Progenitor cell of endocrine pancreas (in vitro differentiated cells): ENCODE data around the gene NFKBIA. TPM values are rescaled to one million over a fixed set of nuclear protein-coding genes. Genes with fewer than 3 reads are reported as not detected.

Experiments used
- DNase-seq: peaks from one replicate; pipeline ENCODE4 v3.0.0; 2021; ENCODE audit warnings: low spot score; ENCODE audit not compliant: unreplicated experiment
- H3K27ac Mint-ChIP-seq: 2 replicates; pipeline ENCODE4 v1.8.0; 2021; ENCODE audit warnings: mild to moderate bottlenecking, moderate library complexity, mixed read lengths
- H3K27me3 Mint-ChIP-seq: 2 replicates; pipeline ENCODE4 v1.8.0; 2021; ENCODE audit warnings: mixed read lengths
- H3K36me3 Mint-ChIP-seq: 2 replicates; pipeline ENCODE4 v1.8.0; 2022; ENCODE audit warnings: mixed read lengths; ENCODE audit not compliant: insufficient read depth
- H3K4me1 Mint-ChIP-seq: 2 replicates; pipeline ENCODE4 v1.8.0; 2021; ENCODE audit warnings: low read depth, mixed read lengths
- H3K4me3 Mint-ChIP-seq: 2 replicates; pipeline ENCODE4 v1.8.0; 2021; ENCODE audit warnings: low read depth, mild to moderate bottlenecking, moderate library complexity, mixed read lengths
- H3K9me3 Mint-ChIP-seq: 2 replicates; pipeline ENCODE4 v1.8.0; 2021; ENCODE audit warnings: low read depth, mixed read lengths
- CTCF ChIP-seq: fragments of 200-600 bp; sonication (generic); IDR thresholded peaks from one replicate; pipeline ENCODE4 v1.5.0; 2021; ENCODE audit warnings: antibody characterized with exemption, mild to moderate bottlenecking; ENCODE audit not compliant: unreplicated experiment
- total RNA-seq: library from RNA; stranded (reverse); gene quantifications from 2 replicates; pipeline ENCODE4 v1.2.1, GENCODE V29; 2021

Gene NFKBIA
- total RNA-seq, 1 donor from 2014 or later, result 31.8 TPM

GRCh38 chr14:35414365-35414764 is 9.8 kb upstream of the NFKBIA start:
- H3K4me1 Mint-ChIP-seq, result peaks cover 18% of the 10 kb centered on the region
- H3K9me3 Mint-ChIP-seq, result no peaks in the 10 kb centered on the region
- no peak for DNase-seq
- H3K27ac Mint-ChIP-seq, result no peak overlapping the region
- TF ChIP-seq CTCF, result no peak
- peaks cover 3% of the 10 kb centered on the region for H3K27me3 Mint-ChIP-seq
- H3K36me3 Mint-ChIP-seq, result no peaks in the 10 kb centered on the region
- H3K4me3 Mint-ChIP-seq, result no peak overlapping the region

- no peak for DNase-seq
- TF ChIP-seq CTCF, result no peak
- peaks cover under 1% of the 10 kb centered on the region for H3K27me3 Mint-ChIP-seq
- peaks cover 17% of the 10 kb centered on the region for H3K4me1 Mint-ChIP-seq
- no peaks in the 10 kb centered on the region for H3K9me3 Mint-ChIP-seq
- H3K36me3 Mint-ChIP-seq, result no peaks in the 10 kb centered on the region
- no peak overlapping the region for H3K4me3 Mint-ChIP-seq
- H3K27ac Mint-ChIP-seq, result no peak overlapping the region
Observed at GRCh38 chr14:35412272-35413056, 7.9 kb upstream of the NFKBIA start.

- Mint-ChIP-seq H3K9me3 (no peaks in the 10 kb centered on the region), H3K4me1 (peaks cover 11% of the 10 kb centered on the region), H3K27me3 (no peaks in the 10 kb centered on the region), H3K27ac (no peak overlapping the region), H3K36me3 (no peaks in the 10 kb centered on the region), H3K4me3 (no peak overlapping the region)
- no peak for TF ChIP-seq CTCF
- no peak for DNase-seq
Observed at GRCh38 chr14:35410858-35411257, 6.3 kb upstream of the NFKBIA start.

GRCh38 chr14:35409595-35409994 is 5.0 kb upstream of the NFKBIA start:
- TF ChIP-seq CTCF, result no peak

GRCh38 chr14:35408026-35408425 is 3.5 kb upstream of the NFKBIA start:
- no peak for DNase-seq
- Mint-ChIP-seq H3K4me3 (no peak overlapping the region), H3K9me3 (no peaks in the 10 kb centered on the region), H3K36me3 (no peaks in the 10 kb centered on the region), H3K4me1 (peaks cover 19% of the 10 kb centered on the region), H3K27me3 (no peaks in the 10 kb centered on the region), H3K27ac (no peak overlapping the region)
- no peak for TF ChIP-seq CTCF

More at GRCh38 chr14:35409595-35409994, 5.0 kb upstream of the NFKBIA start:
- Mint-ChIP-seq H3K4me3 (no peak overlapping the region), H3K27ac (no peak overlapping the region), H3K36me3 (no peaks in the 10 kb centered on the region), H3K27me3 (no peaks in the 10 kb centered on the region), H3K4me1 (peaks cover 15% of the 10 kb centered on the region), H3K9me3 (no peaks in the 10 kb centered on the region)
- no peak for DNase-seq
